HG03066 (cell line): ENCODE data around the gene STX4.

Experiments
- ATAC-seq: cut with Tn5 transposase; IDR thresholded peaks from one replicate; pipeline ENCODE4 v1.9.1; 2021; ENCODE audit warnings: low read depth; ENCODE audit not compliant: unreplicated experiment

Gene STX4

GRCh38 chr16:31061813-31062440, 28.6 kb downstream of the STX4 start:
- no peak for ATAC-seq

- no peak for ATAC-seq
These were observed 30.1 kb downstream of the STX4 start for GRCh38 chr16:31063495-31063842.

- no peak for ATAC-seq
These were observed 30.7 kb downstream of the STX4 start for GRCh38 chr16:31063843-31064611.

GRCh38 chr16:31064882-31065461, 31.6 kb downstream of the STX4 start:
- ATAC-seq = no peak

GRCh38 chr16:31067342-31067741, 34.0 kb downstream of the STX4 start:
- ATAC-seq = no peak

- ATAC-seq = no peak
These were observed 38.5 kb downstream of the STX4 start for GRCh38 chr16:31071861-31072260.

GRCh38 chr16:31072540-31073141, 39.3 kb downstream of the STX4 start:
- ATAC-seq = no peak

GRCh38 chr16:31073142-31073969, 40.0 kb downstream of the STX4 start:
- ATAC-seq = peak; percentile 54

- peak; percentile 62 for ATAC-seq
These were observed 40.8 kb downstream of the STX4 start, which contains the start of the genes ZNF646 and ZNF668 for GRCh38 chr16:31073970-31074813. ZNF646 (plus strand) TSS chr16:31074422; CDS start chr16:31076325, 1,903 bp downstream. ZNF668 (minus strand) TSS chr16:31074240; CDS start chr16:31064459, 9,781 bp downstream.

- ATAC-seq = no peak
These were observed 41.4 kb downstream of the STX4 start for GRCh38 chr16:31074814-31075183.

GRCh38 chr16:31076319-31076718, 43.0 kb downstream of the STX4 start:
- ATAC-seq = no peak

GRCh38 chr16:31077024-31077423, 43.7 kb downstream of the STX4 start:
- ATAC-seq = no peak

- ATAC-seq = no peak
These were observed 44.4 kb downstream of the STX4 start for GRCh38 chr16:31077592-31078396.

- no peak for ATAC-seq
These were observed 45.4 kb downstream of the STX4 start for GRCh38 chr16:31078597-31079341.

GRCh38 chr16:31079342-31079944, 46.1 kb downstream of the STX4 start:
- ATAC-seq = no peak

GRCh38 chr16:31080035-31080629, 46.8 kb downstream of the STX4 start:
- no peak for ATAC-seq

GRCh38 chr16:31080756-31081419, 47.5 kb downstream of the STX4 start:
- ATAC-seq = no peak
